ENCODE results near the gene TENM4.

- TF ChIP-seq POLR2AphosphoS5 (IDR thresholded peaks at IDR 0.05; ENCODE audit: borderline replicate concordance, low read depth, low read length), result no peak
- TF ChIP-seq EZH2 (IDR thresholded peaks at IDR 0.05), result no peak
- TF ChIP-seq FOXP2 (optimal IDR thresholded peaks at IDR 0.05; ENCODE audit: control extremely low read depth, extremely low read length, insufficient read depth), result no peak
These were observed 605.2 kb downstream of the TENM4 start for GRCh38 chr11:78835646-78836045.
